AG10803 (cell line): ENCODE measurements around the gene TTLL9.
A peak's percentile ranks its signal among the peaks of the same experiment; 100 is the strongest.

ENCODE experiments used
- DNase-seq: peaks from one replicate; pipeline ENCODE4 v3.0.0; 2010; ENCODE audit warnings: low read depth
- H3K4me3 ChIP-seq: 2 replicates; pipeline ENCODE4 v1.5.1; 2011; ENCODE audit warnings: mild to moderate bottlenecking, low read length, control low read depth
- CTCF ChIP-seq: conservative IDR thresholded peaks from 2 replicates; pipeline ENCODE4 v1.5.1; 2011; ENCODE audit warnings: mild to moderate bottlenecking, low read length, control low read depth, inconsistent platforms

TTLL9 gene

DNA sequence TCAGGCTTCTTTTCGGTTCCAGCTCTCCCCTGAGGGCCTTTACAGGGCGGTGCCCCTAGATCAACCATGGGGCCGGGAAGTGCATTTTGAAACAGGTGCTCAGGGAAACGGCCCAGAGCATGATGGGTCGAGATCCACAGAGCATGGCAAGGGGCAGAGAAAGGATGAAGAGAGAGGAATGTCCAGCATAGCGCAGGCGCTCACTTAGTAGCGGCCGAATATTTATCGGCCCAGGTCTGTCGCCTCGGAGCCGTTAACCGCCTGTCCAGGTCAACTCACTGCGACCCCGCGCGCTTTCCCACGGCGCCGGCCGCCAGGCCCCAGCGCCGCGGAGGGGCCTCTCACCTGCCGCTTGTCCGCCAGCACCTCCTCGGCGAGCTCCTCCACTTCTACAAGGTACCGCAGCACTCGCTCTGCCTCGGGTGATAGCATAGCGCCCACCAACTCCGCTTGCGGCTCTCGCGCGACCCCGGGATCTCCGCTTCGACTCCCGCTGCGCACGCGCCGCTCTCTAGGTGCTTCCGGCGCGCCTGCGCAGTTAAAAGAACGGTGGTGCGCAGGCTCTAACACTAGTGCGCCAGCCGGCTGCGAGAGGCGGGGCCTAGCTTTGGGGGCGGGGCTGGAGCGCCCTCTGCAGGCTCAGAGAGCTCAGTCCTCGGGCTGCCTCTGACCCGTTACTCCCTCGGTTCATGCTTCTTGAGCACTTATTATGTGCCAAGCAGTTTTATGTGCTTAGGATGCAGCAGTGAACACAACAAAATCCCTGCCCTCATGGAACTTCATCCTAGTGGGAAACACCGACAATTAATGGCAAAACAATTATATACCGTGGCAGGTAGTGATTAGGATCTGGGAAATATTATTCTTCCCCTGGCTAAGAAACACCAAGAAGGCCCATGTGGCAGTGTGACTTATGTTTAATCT is 81.4 kb downstream of the TTLL9 start, which contains the start of gene PDRG1:
PDRG1 (minus strand) TSS at position 517 of the 924 bp plus-strand sequence; CDS start at position 432, 85 bp downstream.
- H3K4me3 ChIP-seq: peak within 1 kb of the TSS; percentile 69
- DNase-seq: peak; percentile 92
- TF ChIP-seq CTCF: peak; percentile 84

DNA sequence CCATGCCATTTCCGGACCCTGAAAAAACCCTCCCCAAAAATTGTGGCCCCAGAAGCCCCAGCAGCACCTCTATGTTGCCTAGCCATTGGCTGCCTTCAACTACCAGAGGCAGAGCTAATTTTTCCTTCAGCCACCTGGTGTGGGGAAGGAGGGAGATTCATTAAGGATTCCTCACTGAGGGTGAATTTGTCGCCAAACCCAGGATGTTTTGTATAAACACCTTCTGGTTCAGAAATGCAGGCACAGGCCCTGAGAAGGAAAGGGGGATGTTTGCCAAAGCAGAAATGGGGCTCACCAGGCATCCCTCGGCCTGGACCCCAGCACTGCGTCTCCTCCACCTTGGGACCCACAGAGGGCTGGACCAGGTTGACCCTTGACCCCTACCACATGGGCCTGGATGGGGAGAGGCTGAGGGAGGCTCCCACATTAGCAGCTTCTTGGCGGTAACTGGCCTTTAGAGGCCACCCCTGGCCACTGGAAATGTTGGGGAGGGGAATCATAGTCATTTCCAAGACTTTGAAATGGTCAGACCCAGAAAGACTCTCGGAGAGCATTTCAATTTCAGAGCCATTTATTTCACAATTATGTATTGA is 83.2 kb downstream of the TTLL9 start:
- H3K4me3 ChIP-seq: no peak overlapping the region
- no peak for DNase-seq
- no peak for TF ChIP-seq CTCF

DNA sequence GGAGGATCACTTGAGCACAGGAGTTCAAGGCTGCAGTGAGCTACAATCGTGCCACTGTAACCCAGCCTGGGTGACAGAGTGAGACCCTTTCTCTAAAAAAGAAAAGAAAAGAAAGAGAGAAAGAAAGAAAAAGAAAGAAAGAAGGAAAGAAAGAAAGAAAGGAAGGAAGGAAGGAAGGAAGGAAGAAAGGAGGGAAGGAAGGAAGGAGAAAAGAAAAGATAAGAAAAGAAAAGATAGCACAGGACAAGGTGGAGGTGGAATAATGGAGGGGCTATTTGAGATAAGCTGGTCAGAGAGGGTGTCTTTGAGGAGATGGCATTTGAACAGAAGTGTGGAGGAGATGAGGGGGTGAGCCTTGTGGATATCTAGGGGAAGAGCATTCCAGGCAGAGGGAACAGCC is 84.1 kb downstream of the TTLL9 start:
- TF ChIP-seq CTCF: no peak
- no peak for DNase-seq
- H3K4me3 ChIP-seq: no peak overlapping the region

DNA sequence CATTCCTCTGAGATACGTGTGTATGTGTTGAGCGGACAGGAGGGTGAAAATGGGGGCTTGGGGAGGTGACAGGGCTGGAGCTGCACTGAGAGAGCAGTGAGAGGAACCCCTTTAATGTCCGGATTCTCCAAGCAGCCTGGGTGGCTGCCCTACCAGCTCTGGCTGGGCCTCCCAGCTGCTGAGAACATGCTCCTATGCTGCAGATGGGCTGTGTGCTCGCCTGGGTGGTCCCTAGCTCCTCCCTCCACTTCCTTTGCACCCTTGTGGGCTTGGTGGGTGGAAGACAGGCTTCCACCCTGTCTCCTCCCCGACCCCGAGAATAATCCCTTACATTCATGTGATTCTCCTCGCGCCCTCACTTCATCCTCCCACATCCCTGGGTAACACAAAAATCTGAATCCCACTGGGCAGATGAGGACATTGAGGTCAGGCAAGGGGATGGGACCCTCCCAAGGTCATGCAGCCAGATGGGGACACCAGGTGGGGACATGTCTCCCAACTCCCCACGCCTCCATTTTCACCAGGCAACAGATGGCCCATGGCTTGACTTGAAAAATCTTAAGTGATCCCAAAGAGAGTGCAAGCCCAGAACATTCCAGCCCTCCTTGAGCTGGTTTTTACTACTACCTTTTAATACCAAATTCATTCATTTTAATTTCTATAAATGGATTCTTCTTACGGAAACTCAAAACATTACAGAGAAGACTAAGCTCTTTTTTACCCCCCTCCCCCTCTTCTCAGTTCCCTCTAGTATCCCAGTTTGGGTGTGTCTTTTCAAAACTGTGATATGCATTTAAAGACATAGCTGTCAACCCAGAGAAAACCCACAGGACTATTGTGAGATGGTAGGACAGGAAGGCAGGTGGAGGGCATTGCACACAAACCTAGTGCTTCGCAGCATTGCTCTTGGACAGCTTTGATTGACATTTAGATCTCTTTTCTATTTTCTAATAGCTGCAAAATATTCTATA is 86.4 kb downstream of the TTLL9 start:
- H3K4me3 ChIP-seq: no peak overlapping the region
- no peak for TF ChIP-seq CTCF
- DNase-seq: no peak

DNA sequence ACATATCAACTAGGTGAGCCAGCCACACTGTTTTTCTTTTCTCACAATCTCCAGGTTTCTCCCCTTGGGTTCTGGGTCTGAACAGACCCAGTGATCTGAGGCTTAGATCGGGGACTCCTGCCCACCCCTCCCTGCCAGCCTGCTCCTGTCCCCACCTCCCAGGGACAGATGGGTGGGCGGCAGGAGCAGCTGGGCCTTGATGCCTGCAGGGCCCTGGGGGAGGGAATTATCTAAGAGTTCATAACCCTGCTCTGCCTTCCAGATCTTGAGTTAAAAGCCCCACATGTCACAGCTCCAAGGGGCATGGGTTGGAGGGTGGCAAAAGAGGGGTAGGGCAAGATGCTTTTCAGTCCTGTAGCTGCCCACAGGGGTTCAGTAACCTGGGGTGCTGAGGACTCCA is 92.3 kb downstream of the TTLL9 start:
- DNase-seq: no peak
- no peak for TF ChIP-seq CTCF

DNA sequence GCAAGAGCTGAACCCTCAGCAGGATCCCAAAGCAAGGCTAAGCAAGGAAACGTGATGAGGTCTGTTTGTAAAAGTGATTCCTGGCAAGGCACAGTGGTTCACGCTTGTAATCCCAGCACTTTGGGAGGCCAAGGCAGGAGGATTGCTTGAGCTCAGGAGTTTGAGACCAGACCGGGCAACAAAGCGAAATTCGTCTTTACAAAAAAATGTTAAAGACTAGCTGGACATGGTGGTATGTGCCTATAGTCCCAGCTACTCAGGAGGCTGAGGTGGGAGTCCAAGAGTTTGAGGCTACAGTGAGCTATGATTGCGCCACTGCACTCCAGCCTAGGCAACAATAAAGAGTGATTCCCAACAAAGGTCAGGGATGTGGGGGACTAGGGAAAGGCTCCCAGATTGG is 93.5 kb downstream of the TTLL9 start:
- DNase-seq: no peak
- no peak overlapping the region for H3K4me3 ChIP-seq
- no peak for TF ChIP-seq CTCF

More for the DNA sequence above, 92.3 kb downstream of the TTLL9 start:
- no peak overlapping the region for H3K4me3 ChIP-seq
